Right hindlimb (tissue), 1 donor: ENCODE data around the gene NTMT1.

Experiments used
- DNase-seq: peaks from one replicate; pipeline ENCODE4 v3.0.0-alpha.2; 2018

NTMT1 gene

GRCh38 chr9:129597355-129598088, 28.4 kb upstream of the NTMT1 start:
- DNase-seq = peak; percentile 77

GRCh38 chr9:129598089-129598596, 27.8 kb upstream of the NTMT1 start:
- no peak for DNase-seq

GRCh38 chr9:129601082-129601674, 24.8 kb upstream of the NTMT1 start:
- no peak for DNase-seq

- peak; percentile 39 for DNase-seq
Observed at GRCh38 chr9:129602598-129603415, 23.2 kb upstream of the NTMT1 start.

- no peak for DNase-seq
Observed at GRCh38 chr9:129604056-129604765, 21.8 kb upstream of the NTMT1 start.

- DNase-seq = no peak
Observed at GRCh38 chr9:129604766-129605163, 21.2 kb upstream of the NTMT1 start.

GRCh38 chr9:129606161-129607026, 19.6 kb upstream of the NTMT1 start:
- peak; percentile 48 for DNase-seq

GRCh38 chr9:129607027-129607387, 19.0 kb upstream of the NTMT1 start:
- no peak for DNase-seq

- DNase-seq = no peak
Observed at GRCh38 chr9:129608561-129609481, 17.1 kb upstream of the NTMT1 start.

- peak; percentile 74 for DNase-seq
Observed at GRCh38 chr9:129609486-129610212, 16.3 kb upstream of the NTMT1 start.

- no peak for DNase-seq
Observed at GRCh38 chr9:129610213-129610472, 15.8 kb upstream of the NTMT1 start.

- peak; percentile 87 for DNase-seq
Observed at GRCh38 chr9:129610473-129611306, 15.3 kb upstream of the NTMT1 start.

- no peak for DNase-seq
Observed at GRCh38 chr9:129611307-129611800, 14.6 kb upstream of the NTMT1 start.

- no peak for DNase-seq
Observed at GRCh38 chr9:129612123-129612522, 13.8 kb upstream of the NTMT1 start.

- DNase-seq = no peak
Observed at GRCh38 chr9:129612815-129613519, 13.0 kb upstream of the NTMT1 start.

- DNase-seq = peak; percentile 73
Observed at GRCh38 chr9:129613520-129614175, 12.3 kb upstream of the NTMT1 start.

GRCh38 chr9:129614932-129615331, 11.0 kb upstream of the NTMT1 start:
- DNase-seq = no peak
